Measurements from ENCODE around the gene TOM1L2. TPM values are rescaled to one million over a fixed set of nuclear protein-coding genes. Genes with fewer than 3 reads are reported as not detected.

The TOM1L2 gene
- total and polyA plus RNA-seq, 4 experiments from 2014 or later: 1.6 to 63.1 (median 35.7) TPM

GRCh38 chr17:17806611-17807274, 165.5 kb downstream of the TOM1L2 start:
- H3K4me3 ChIP-seq (ENCODE audit: low read length in 2 of 2): no peak overlapping the region
- Mint-ChIP-seq H3K4me1 (peaks cover 3 to 5% (median 4%) of the 10 kb centered on the region in 4 donors), H3K9me3 (peaks cover 0 to 2% (median 0%) of the 10 kb centered on the region in 8 donors), H3K27ac (peak overlapping the region in 4 of 7 donors; percentile 9 to 83 (median 74)), H3K36me3 (peaks cover 0 to 14% of the 10 kb centered on the region in 2 donors), H3K4me3 (no peak overlapping the region), H3K27me3 (no peaks in the 10 kb centered on the region)
- no peak for DNase-seq
- no peaks in the 10 kb centered on the region for H3K36me3 ChIP-seq (ENCODE audit: insufficient read depth, low read length)
- POLR2A ChIA-PET (ENCODE audit: partially characterized antibody): no interaction called here
- intact Hi-C loops (cut with micrococcal nuclease): no loop called here
- no peaks in the 10 kb centered on the region for H3K9me3 ChIP-seq (ENCODE audit: control insufficient read depth in 1 of 2, low read length in 2 of 2)
- H3K27ac ChIP-seq (ENCODE audit: low read depth, low read length): no peak overlapping the region
- H3K27me3 ChIP-seq (ENCODE audit: insufficient read depth, low read length): no peaks in the 10 kb centered on the region
- no peaks in the 10 kb centered on the region for H3K4me1 ChIP-seq (ENCODE audit: insufficient read depth, low read length)
- CTCF ChIA-PET (ENCODE audit: partially characterized antibody): interaction anchor here (11.7 kb wide), 1 partner anchor 50 kb away, joined by 234 read pairs; no protein-coding TSS in a partner anchor

GRCh38 chr17:17806035-17806434, 166.2 kb downstream of the TOM1L2 start:
- H3K4me3 Mint-ChIP-seq: no peak overlapping the region
- H3K27ac Mint-ChIP-seq: peak overlapping the region in 4 of 7 donors; percentile 17 to 85 (median 55)

GRCh38 chr17:17805575-17805974, 166.6 kb downstream of the TOM1L2 start:
- POLR2A ChIA-PET (ENCODE audit: partially characterized antibody): no interaction called here

More at GRCh38 chr17:17806035-17806434, 166.2 kb downstream of the TOM1L2 start:
- Histone ChIP-seq H3K36me3 (ENCODE audit: insufficient read depth, low read length) (no peaks in the 10 kb centered on the region), H3K9me3 (ENCODE audit: control insufficient read depth in 1 of 2, low read length in 2 of 2) (no peaks in the 10 kb centered on the region), H3K27ac (ENCODE audit: low read depth, low read length) (no peak overlapping the region), H3K4me3 (ENCODE audit: low read length in 2 of 2) (no peak overlapping the region), H3K27me3 (ENCODE audit: insufficient read depth, low read length) (no peaks in the 10 kb centered on the region), H3K4me1 (ENCODE audit: insufficient read depth, low read length) (no peaks in the 10 kb centered on the region)
- H3K9me3 Mint-ChIP-seq: peaks cover 0 to 2% (median 0%) of the 10 kb centered on the region in 8 donors
- peaks cover 0 to 14% of the 10 kb centered on the region in 2 donors for H3K36me3 Mint-ChIP-seq
- ChIA-PET POLR2A (ENCODE audit: partially characterized antibody) (no interaction called here), CTCF (ENCODE audit: partially characterized antibody) (interaction anchor here (11.7 kb wide), 1 partner anchor 50 kb away, joined by 234 read pairs; no protein-coding TSS in a partner anchor)
- no peak for DNase-seq
- H3K4me1 Mint-ChIP-seq: peaks cover 3 to 4% (median 4%) of the 10 kb centered on the region in 4 donors
- intact Hi-C loops (cut with micrococcal nuclease): no loop called here
- H3K27me3 Mint-ChIP-seq: no peaks in the 10 kb centered on the region

GRCh38 chr17:17804007-17804406, 168.2 kb downstream of the TOM1L2 start:
- DNase-seq: no peak
- no peaks in the 10 kb centered on the region for H3K9me3 ChIP-seq (ENCODE audit: control insufficient read depth in 1 of 2, low read length in 2 of 2)
- Mint-ChIP-seq H3K36me3 (peaks cover 0 to 9% of the 10 kb centered on the region in 2 donors), H3K27me3 (no peaks in the 10 kb centered on the region), H3K4me3 (no peak overlapping the region), H3K9me3 (no peaks in the 10 kb centered on the region), H3K27ac (peak overlapping the region in 2 of 7 donors; percentile 29 to 52), H3K4me1 (peaks cover 3 to 4% (median 4%) of the 10 kb centered on the region in 4 donors)
- no peak overlapping the region for H3K27ac ChIP-seq (ENCODE audit: low read depth, low read length)
- CTCF ChIA-PET (ENCODE audit: partially characterized antibody): no interaction called here
- POLR2A ChIA-PET (ENCODE audit: partially characterized antibody): interaction anchor here (1.0 kb wide), 1 partner anchor 11 kb away, joined by 3 read pairs; no protein-coding TSS in a partner anchor
- intact Hi-C loops (cut with micrococcal nuclease): no loop called here
- no peak overlapping the region for H3K4me3 ChIP-seq (ENCODE audit: low read length in 2 of 2)
- H3K36me3 ChIP-seq (ENCODE audit: insufficient read depth, low read length): no peaks in the 10 kb centered on the region
- no peaks in the 10 kb centered on the region for H3K27me3 ChIP-seq (ENCODE audit: insufficient read depth, low read length)
- no peaks in the 10 kb centered on the region for H3K4me1 ChIP-seq (ENCODE audit: insufficient read depth, low read length)

More at GRCh38 chr17:17805575-17805974, 166.6 kb downstream of the TOM1L2 start:
- H3K4me1 ChIP-seq (ENCODE audit: insufficient read depth, low read length): no peaks in the 10 kb centered on the region
- H3K27me3 ChIP-seq (ENCODE audit: insufficient read depth, low read length): no peaks in the 10 kb centered on the region
- H3K27ac ChIP-seq (ENCODE audit: low read depth, low read length): no peak overlapping the region
- H3K9me3 ChIP-seq (ENCODE audit: control insufficient read depth in 1 of 2, low read length in 2 of 2): no peaks in the 10 kb centered on the region
- no peak overlapping the region for H3K4me3 ChIP-seq (ENCODE audit: low read length in 2 of 2)
- H3K36me3 Mint-ChIP-seq: peaks cover 0 to 10% of the 10 kb centered on the region in 2 donors
- H3K4me3 Mint-ChIP-seq: no peak overlapping the region
- CTCF ChIA-PET (ENCODE audit: partially characterized antibody): interaction anchor here (11.7 kb wide), 1 partner anchor 51 kb away, joined by 234 read pairs; no protein-coding TSS in a partner anchor
- peaks cover 3 to 4% (median 4%) of the 10 kb centered on the region in 4 donors for H3K4me1 Mint-ChIP-seq
- intact Hi-C loops (cut with micrococcal nuclease): no loop called here
- H3K36me3 ChIP-seq (ENCODE audit: insufficient read depth, low read length): no peaks in the 10 kb centered on the region
- no peak for DNase-seq
- peaks cover 0 to 2% (median 0%) of the 10 kb centered on the region in 8 donors for H3K9me3 Mint-ChIP-seq
- peak overlapping the region in 2 of 7 donors; percentile 74 to 77 for H3K27ac Mint-ChIP-seq
- no peaks in the 10 kb centered on the region for H3K27me3 Mint-ChIP-seq

- intact Hi-C loops (cut with micrococcal nuclease): no loop called here
- no peak for DNase-seq
- ChIA-PET POLR2A (ENCODE audit: partially characterized antibody) (interaction anchor here (0.6 kb wide), 1 partner anchor 112 kb away, joined by 3 read pairs; no protein-coding TSS in a partner anchor), CTCF (ENCODE audit: partially characterized antibody) (interaction anchor here (0.8 to 3.1 kb wide), 2 partner anchors 9 to 228 kb away, joined by 3 to 7 read pairs; no protein-coding TSS in a partner anchor)
- no peaks in the 10 kb centered on the region for H3K9me3 ChIP-seq (ENCODE audit: control insufficient read depth in 1 of 2, low read length in 2 of 2)
- Mint-ChIP-seq H3K27me3 (no peaks in the 10 kb centered on the region), H3K4me3 (no peak overlapping the region), H3K27ac (no peak overlapping the region), H3K9me3 (no peaks in the 10 kb centered on the region), H3K4me1 (peaks cover 0 to 4% (median 1%) of the 10 kb centered on the region in 4 donors), H3K36me3 (peaks cover 0 to 6% of the 10 kb centered on the region in 2 donors)
- no peak overlapping the region for H3K4me3 ChIP-seq (ENCODE audit: low read length in 2 of 2)
- no peaks in the 10 kb centered on the region for H3K36me3 ChIP-seq (ENCODE audit: insufficient read depth, low read length)
- no peaks in the 10 kb centered on the region for H3K27me3 ChIP-seq (ENCODE audit: insufficient read depth, low read length)
- no peaks in the 10 kb centered on the region for H3K4me1 ChIP-seq (ENCODE audit: insufficient read depth, low read length)
- no peak overlapping the region for H3K27ac ChIP-seq (ENCODE audit: low read depth, low read length)
These were observed 170.3 kb downstream of the TOM1L2 start for GRCh38 chr17:17801800-17802481.

- POLR2A ChIA-PET (ENCODE audit: partially characterized antibody): no interaction called here
- H3K36me3 ChIP-seq (ENCODE audit: insufficient read depth, low read length): no peaks in the 10 kb centered on the region
- CTCF ChIA-PET (ENCODE audit: partially characterized antibody): interaction anchor here (0.8 to 3.1 kb wide), 2 partner anchors 11 to 230 kb away, joined by 3 to 7 read pairs; no protein-coding TSS in a partner anchor
These were observed 171.6 kb downstream of the TOM1L2 start for GRCh38 chr17:17800504-17801021.

More at GRCh38 chr17:17800504-17801021, 171.6 kb downstream of the TOM1L2 start:
- H3K27me3 Mint-ChIP-seq: no peaks in the 10 kb centered on the region
- H3K36me3 Mint-ChIP-seq: peaks cover 0 to 6% of the 10 kb centered on the region in 2 donors
- no peak overlapping the region for H3K27ac ChIP-seq (ENCODE audit: low read depth, low read length)
- intact Hi-C loops (cut with micrococcal nuclease): no loop called here
- no peaks in the 10 kb centered on the region for H3K4me1 ChIP-seq (ENCODE audit: insufficient read depth, low read length)
- H3K27me3 ChIP-seq (ENCODE audit: insufficient read depth, low read length): no peaks in the 10 kb centered on the region
- H3K27ac Mint-ChIP-seq: no peak overlapping the region
- H3K4me3 ChIP-seq (ENCODE audit: low read length in 2 of 2): no peak overlapping the region
- no peaks in the 10 kb centered on the region for H3K9me3 Mint-ChIP-seq
- H3K9me3 ChIP-seq (ENCODE audit: control insufficient read depth in 1 of 2, low read length in 2 of 2): no peaks in the 10 kb centered on the region
- peaks cover 0 to 4% (median 0%) of the 10 kb centered on the region in 4 donors for H3K4me1 Mint-ChIP-seq
- DNase-seq: no peak
- no peak overlapping the region for H3K4me3 Mint-ChIP-seq

Measured in CD4-positive, alpha-beta memory T cell (primary cell).